ENCODE results near the gene KRT86. TPM values are rescaled to one million over a fixed set of nuclear protein-coding genes. Genes with fewer than 3 reads are reported as not detected.
"Not testable (repeated sequence)": the region's sequence is repeated elsewhere in the genome, so short reads cannot be mapped to it uniquely, and the experiment has no call there.

Gene KRT86
- total RNA-seq, 1 donor from 2014 or later: 2.2 TPM

DNA sequence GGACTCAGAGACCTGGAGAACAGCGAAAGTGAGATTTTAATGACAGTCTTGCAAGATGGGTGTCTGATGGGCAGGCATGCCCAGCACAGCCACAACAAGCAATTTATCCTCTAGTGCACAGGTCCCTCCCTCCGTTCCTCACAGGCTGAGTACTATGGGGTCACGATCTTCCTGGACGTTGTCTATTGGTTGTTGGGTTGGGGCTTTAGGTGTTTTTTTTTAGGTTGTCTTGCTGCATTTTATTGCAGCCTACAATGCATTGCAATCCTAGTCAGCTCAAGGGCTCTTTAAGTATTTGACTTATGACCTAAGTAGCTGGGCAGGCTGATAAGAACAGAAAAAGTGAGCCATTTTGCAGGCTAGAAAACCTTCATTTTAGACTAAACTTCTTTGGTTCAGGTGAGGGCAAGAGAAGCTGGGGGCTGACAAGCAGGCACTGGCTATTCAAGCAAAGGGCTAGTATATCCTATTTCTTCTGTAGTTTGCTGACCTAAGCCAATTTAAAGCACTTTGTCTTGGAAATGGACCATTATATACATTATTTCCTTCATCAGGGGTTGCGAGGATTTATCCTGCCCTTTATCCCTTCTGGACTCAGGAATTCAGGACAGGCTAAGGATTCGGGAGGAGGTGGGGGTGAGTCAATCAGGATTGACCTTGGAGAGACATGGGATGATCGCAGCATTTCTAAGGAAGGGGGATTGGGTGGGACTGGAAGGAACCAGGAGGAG is 35.4 kb upstream of the KRT86 start:
- no peak overlapping the region for H3K4me3 ChIP-seq (ENCODE audit: low read depth, low read length)
- DNase-seq (ENCODE audit: low read depth): no peak
- TF ChIP-seq, protein P1, sequence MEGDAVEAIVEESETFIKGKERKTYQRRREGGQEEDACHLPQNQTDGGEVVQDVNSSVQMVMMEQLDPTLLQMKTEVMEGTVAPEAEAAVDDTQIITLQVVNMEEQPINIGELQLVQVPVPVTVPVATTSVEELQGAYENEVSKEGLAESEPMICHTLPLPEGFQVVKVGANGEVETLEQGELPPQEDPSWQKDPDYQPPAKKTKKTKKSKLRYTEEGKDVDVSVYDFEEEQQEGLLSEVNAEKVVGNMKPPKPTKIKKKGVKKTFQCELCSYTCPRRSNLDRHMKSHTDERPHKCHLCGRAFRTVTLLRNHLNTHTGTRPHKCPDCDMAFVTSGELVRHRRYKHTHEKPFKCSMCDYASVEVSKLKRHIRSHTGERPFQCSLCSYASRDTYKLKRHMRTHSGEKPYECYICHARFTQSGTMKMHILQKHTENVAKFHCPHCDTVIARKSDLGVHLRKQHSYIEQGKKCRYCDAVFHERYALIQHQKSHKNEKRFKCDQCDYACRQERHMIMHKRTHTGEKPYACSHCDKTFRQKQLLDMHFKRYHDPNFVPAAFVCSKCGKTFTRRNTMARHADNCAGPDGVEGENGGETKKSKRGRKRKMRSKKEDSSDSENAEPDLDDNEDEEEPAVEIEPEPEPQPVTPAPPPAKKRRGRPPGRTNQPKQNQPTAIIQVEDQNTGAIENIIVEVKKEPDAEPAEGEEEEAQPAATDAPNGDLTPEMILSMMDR (conservative IDR thresholded peaks at IDR 0.05; ENCODE audit: low read depth, low read length): no peak

DNA sequence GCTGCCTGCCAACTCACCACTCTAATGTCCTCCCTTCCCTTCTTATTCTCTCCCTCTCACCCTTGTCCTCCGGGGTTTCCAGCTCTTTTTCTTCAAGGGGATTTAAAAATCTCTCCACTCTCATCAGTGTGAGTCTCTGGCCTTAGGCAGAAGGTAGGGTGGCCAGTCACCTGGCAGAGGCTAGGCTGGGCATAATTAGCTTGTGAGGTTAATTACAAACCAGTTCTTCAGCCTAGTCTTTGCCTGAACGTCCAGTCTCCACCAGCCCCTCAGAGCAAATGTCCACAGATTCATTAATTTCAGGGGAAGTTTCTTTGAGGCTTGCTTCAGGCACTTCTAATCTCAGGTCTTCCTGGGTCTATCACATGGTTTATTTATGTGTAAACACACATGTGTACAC is 34.7 kb upstream of the KRT86 start:
- DNase-seq (ENCODE audit: low read depth): no peak
- TF ChIP-seq, protein P1 (conservative IDR thresholded peaks at IDR 0.05; ENCODE audit: low read depth, low read length): no peak
- no peak overlapping the region for H3K4me3 ChIP-seq (ENCODE audit: low read depth, low read length)

DNA sequence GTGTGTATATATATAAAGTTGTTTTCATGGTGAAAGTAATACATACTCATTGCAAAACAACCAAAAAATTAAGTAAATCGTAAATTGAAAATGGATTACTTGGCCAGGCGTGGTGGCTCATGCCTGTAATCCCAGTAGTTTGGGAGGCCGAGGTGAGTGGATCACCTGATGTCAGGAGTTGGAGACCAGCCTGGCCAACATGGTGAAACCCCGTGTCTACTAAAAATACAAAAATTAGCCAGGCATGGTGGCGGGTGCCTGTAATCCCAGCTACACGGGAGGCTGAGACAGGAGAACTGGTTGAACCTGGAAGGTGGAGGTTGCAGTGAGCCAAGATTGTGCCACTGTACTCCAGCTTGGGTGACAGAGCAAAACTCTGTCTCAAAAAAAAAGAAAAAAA is 34.2 kb upstream of the KRT86 start:
- not testable (repeated sequence) for DNase-seq (ENCODE audit: low read depth); H3K4me3 ChIP-seq (ENCODE audit: low read depth, low read length)

DNA sequence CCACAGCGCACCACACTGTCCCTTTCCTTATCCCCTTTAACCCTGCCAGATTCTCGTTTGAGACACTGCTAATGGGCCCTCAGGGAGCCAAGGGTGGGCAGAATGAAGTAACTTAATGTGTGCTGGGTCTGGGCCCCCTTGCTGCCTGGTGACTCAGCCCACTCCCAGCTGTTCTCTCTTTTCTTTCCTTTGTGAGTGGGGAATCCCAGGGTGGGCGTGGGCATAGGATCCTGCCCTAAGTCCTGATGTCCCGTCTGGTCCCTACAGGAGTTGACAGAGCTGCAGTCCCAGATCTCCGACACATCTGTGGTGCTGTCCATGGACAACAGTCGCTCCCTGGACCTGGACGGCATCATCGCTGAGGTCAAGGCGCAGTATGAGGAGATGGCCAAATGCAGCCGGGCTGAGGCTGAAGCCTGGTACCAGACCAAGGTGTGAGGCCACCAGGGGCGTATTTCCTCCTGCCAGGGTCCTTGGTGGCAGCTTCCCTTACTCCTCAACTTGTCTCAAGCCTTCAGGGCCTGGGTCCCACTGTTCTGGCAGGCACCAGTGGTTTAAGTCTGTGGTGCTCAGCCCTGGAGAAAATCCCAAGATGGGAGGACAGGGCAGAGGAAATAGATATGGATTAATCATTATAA is 33.1 kb upstream of the KRT86 start:
- DNase-seq (ENCODE audit: low read depth): no peak
- TF ChIP-seq, protein P1 (conservative IDR thresholded peaks at IDR 0.05; ENCODE audit: low read depth, low read length): no peak
- no peak overlapping the region for H3K4me3 ChIP-seq (ENCODE audit: low read depth, low read length)

DNA sequence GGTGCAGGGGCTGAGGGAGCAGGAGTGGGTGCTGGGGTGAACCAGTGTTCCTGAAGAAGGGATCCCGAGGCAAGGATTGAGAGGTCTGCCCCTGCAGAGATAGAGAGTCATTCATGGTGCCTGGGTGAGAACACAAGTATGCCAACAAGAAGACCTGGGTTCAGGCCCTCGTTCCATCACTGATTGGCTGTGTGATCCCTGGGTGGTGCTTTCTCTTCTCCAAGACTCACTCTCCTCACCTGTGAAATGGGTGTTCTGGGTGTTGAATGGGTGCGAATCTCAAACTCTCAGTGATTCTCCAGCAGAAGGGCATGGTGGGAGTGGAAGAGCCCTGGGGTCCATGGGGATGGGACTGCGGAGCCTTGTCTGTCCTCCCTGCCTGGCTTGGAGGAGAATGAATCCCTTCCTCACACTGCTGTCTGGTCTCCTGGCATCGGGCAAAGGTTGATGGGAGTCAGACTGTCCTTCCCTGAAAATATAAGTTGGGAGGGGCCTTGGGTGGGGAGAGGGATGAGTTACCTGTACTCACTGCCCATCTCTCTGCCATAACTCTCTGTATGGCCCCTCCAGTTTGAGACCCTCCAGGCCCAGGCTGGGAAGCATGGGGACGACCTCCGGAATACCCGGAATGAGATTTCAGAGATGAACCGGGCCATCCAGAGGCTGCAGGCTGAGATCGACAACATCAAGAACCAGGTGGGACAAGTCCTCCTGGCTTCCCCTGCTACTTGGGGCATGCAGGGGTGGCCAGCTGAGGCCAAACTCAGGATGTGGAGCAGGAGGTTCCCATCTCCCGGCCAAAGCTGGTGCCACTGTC is 31.8 kb upstream of the KRT86 start:
- DNase-seq (ENCODE audit: low read depth): no peak
- H3K4me3 ChIP-seq (ENCODE audit: low read depth, low read length): no peak overlapping the region
- TF ChIP-seq, protein P1 (conservative IDR thresholded peaks at IDR 0.05; ENCODE audit: low read depth, low read length): no peak

DNA sequence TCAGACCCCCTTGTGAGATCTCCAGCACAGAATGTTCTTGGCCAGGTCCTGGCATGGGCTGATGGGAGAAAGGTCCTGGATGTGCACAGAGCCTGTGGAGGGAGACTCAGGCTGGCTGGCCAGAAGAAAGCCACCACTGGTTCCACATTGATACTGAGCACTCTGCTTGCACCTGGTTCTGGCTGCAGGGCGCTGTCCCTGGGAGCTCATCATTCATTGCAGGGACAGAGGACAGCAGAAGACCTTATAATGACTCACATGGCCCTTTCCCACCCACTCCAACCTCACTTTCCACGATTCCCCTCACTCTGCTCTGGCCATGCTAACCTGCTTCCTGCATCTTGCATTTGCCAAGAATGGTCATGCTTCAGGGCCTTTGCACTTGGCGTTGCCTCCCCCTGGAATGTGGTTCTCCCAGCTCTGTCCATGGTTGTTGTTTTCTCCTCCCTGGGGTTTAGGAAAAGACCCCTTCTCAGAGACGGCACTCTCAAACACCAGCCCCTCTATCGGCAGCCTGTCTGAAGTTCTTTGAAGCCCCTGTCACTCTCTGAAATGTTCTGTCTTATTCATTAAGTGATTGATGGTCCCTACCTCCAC is 31.1 kb upstream of the KRT86 start:
- TF ChIP-seq, protein P1 (conservative IDR thresholded peaks at IDR 0.05; ENCODE audit: low read depth, low read length): no peak
- peak; percentile 75 for DNase-seq (ENCODE audit: low read depth)
- H3K4me3 ChIP-seq (ENCODE audit: low read depth, low read length): no peak overlapping the region
